WTC11 (cell line): ENCODE measurements around the gene YARS1. TPM values are rescaled to one million over a fixed set of nuclear protein-coding genes. Genes with fewer than 3 reads are reported as not detected.

Source experiments
- GABPB1 ChIP-seq: sonication (generic); formaldehyde crosslinking; IDR thresholded peaks from 2 replicates; pipeline ENCODE4 v1.8.1; 2023; ENCODE audit warnings: mild to moderate bottlenecking, missing genetic modification reagents
- GTF2I ChIP-seq: fragments of 250-450 bp; sonication (Bioruptor Pico); conservative IDR thresholded peaks from 2 replicates; pipeline ENCODE4 v1.4.0; 2021; ENCODE audit warnings: mild to moderate bottlenecking
- JUN ChIP-seq: sonication (generic); formaldehyde crosslinking; IDR thresholded peaks from 2 replicates; pipeline ENCODE4 v1.8.0; 2023; ENCODE audit warnings: mild to moderate bottlenecking, missing genetic modification reagents
- NR2C2 ChIP-seq: sonication (generic); formaldehyde crosslinking; IDR thresholded peaks from 2 replicates; pipeline ENCODE4 v1.8.0; 2022; ENCODE audit warnings: mild to moderate bottlenecking, missing genetic modification reagents
- PRRX2 ChIP-seq: fragments of 250-450 bp; sonication (Bioruptor Pico); IDR thresholded peaks from 2 replicates; pipeline ENCODE4 v1.8.0; 2021; ENCODE audit warnings: mild to moderate bottlenecking
- RORB ChIP-seq: fragments of 250-450 bp; sonication (Bioruptor Pico); IDR thresholded peaks from 2 replicates; pipeline ENCODE4 v1.9.0; 2021; ENCODE audit warnings: mild to moderate bottlenecking
- SP1 ChIP-seq: sonication (generic); formaldehyde crosslinking; conservative IDR thresholded peaks from 2 replicates; pipeline ENCODE4 v1.8.1; 2022; ENCODE audit warnings: missing genetic modification reagents
- TEAD4 ChIP-seq: sonication (generic); formaldehyde crosslinking; IDR thresholded peaks from 2 replicates; pipeline ENCODE4 v1.8.0; 2022; ENCODE audit warnings: mild to moderate bottlenecking, missing genetic modification reagents
- ZNF232 ChIP-seq: sonication (generic); formaldehyde crosslinking; IDR thresholded peaks from 2 replicates; pipeline ENCODE4 v1.8.0; 2022; ENCODE audit warnings: mild to moderate bottlenecking, missing genetic modification reagents
- ZNF317 ChIP-seq: sonication (generic); formaldehyde crosslinking; IDR thresholded peaks from 2 replicates; pipeline ENCODE4 v1.8.1; 2023; ENCODE audit warnings: low read depth, mild to moderate bottlenecking, moderate library complexity, missing genetic modification reagents, borderline replicate concordance
- ZNF396 ChIP-seq: fragments of 250-450 bp; sonication (Bioruptor Pico); IDR thresholded peaks from 2 replicates; pipeline ENCODE4 v1.8.0; 2021; ENCODE audit warnings: mild to moderate bottlenecking, moderate library complexity, borderline replicate concordance
- ZNF423 ChIP-seq: fragments of 250-450 bp; sonication (Bioruptor Pico); IDR thresholded peaks from 2 replicates; pipeline ENCODE4 v2.1.2; 2022; ENCODE audit warnings: mild to moderate bottlenecking, moderate library complexity
- ZNF671 ChIP-seq: fragments of 250-450 bp; sonication (Bioruptor Pico); IDR thresholded peaks from 2 replicates; pipeline ENCODE4 v1.8.0; 2021; ENCODE audit warnings: mild to moderate bottlenecking
- total RNA-seq: library from RNA; stranded (reverse); gene quantifications from 3 replicates; pipeline ENCODE4 v1.2.3, GENCODE V29; 2021
- TF ChIP-seq, protein P1 (sequence below): sonication (generic); formaldehyde crosslinking; IDR thresholded peaks from 2 replicates; pipeline ENCODE4 v1.8.0; 2022; ENCODE audit warnings: missing genetic modification reagents
- TF ChIP-seq, protein P2 (sequence below): fragments of 250-450 bp; sonication (Bioruptor Pico); IDR thresholded peaks from 2 replicates; pipeline ENCODE4 v1.9.0; 2021; ENCODE audit warnings: mild to moderate bottlenecking
- TF ChIP-seq, protein P3 (sequence below): sonication (generic); formaldehyde crosslinking; IDR thresholded peaks from 2 replicates; pipeline ENCODE4 v1.8.1; 2023; ENCODE audit warnings: mild to moderate bottlenecking, missing genetic modification reagents, moderate library complexity
- TF ChIP-seq, protein P4 (sequence below): sonication (generic); formaldehyde crosslinking; IDR thresholded peaks from 2 replicates; pipeline ENCODE4 v1.8.0; 2023; ENCODE audit warnings: missing genetic modification reagents
- TF ChIP-seq, protein P5 (sequence below): sonication (generic); formaldehyde crosslinking; IDR thresholded peaks from 2 replicates; pipeline ENCODE4 v1.8.1; 2022; ENCODE audit warnings: missing genetic modification reagents, borderline replicate concordance
- TF ChIP-seq, protein P6 (sequence below): sonication (generic); formaldehyde crosslinking; IDR thresholded peaks from 2 replicates; pipeline ENCODE4 v1.8.1; 2023; ENCODE audit warnings: mild to moderate bottlenecking, missing genetic modification reagents
- TF ChIP-seq, protein P7 (sequence below): fragments of 200-600 bp; IDR thresholded peaks from 2 replicates; pipeline ENCODE4 v1.8.0; 2022; ENCODE audit warnings: antibody characterized with exemption
- TF ChIP-seq, protein P8 (sequence below): sonication (generic); formaldehyde crosslinking; IDR thresholded peaks from 2 replicates; pipeline ENCODE4 v1.8.1; 2023; ENCODE audit warnings: mild to moderate bottlenecking, missing genetic modification reagents, moderate library complexity
- TF ChIP-seq, protein P9 (sequence below): sonication (generic); formaldehyde crosslinking; IDR thresholded peaks from 2 replicates; pipeline ENCODE4 v1.8.1; 2022; ENCODE audit warnings: mild to moderate bottlenecking, moderate library complexity, missing genetic modification reagents
- TF ChIP-seq, protein P10 (sequence below): fragments of 250-450 bp; sonication (Bioruptor Pico); IDR thresholded peaks from 2 replicates; pipeline ENCODE4 v1.9.0; 2021; ENCODE audit warnings: moderate library complexity, mild to moderate bottlenecking, inconsistent platforms, borderline replicate concordance

Gene YARS1
- total RNA-seq, 1 experiment from 2014 or later, result 197 TPM

DNA sequence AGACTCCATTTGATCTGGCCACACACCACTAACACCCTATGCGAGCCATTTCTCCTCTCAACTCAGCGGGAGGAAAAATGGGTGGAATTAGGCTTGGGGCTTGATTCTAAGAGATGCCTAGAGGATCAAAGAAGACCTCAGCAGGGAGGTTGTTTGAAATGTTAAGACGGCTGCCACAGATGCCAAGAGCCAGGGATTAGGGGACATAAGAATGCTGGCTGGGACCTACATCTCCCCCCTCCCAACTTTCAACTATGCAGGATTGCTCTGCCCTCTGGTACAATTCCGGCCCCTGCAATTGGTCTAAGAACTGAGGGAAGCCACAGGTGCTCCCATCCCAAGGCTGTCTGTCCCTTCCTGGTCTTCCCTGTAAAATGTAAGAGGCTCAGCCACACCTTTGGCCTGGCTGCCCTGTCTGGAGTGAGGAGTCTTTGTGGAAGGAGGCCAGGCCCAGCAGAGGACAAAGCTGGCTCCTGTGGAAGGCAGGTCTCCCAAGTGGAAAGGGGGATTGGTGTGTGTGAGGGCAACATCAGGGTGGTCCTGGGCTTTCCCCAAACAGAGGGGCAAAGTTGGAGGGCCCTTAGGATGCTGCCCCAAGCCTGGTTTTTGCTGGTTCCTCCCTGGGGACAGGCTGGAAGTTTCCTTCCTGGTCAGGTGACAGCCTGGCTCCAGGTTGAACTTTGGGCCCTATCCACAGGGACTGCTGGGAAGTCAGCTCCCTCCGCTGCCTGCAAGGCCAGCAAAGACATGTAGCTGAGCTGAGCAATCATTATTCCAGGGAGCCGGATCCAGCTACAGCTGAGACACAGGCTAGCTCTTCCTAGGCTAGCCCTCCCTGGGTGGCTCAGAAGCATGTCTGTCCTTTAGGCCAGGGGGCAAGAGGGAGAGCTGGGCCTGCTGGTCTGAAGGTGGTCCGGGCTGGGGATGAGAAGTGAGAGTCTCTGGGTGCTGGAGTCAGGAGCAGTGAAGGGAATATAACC lies 80.1 kb downstream of the YARS1 start (continued):
- TF ChIP-seq, protein P1, sequence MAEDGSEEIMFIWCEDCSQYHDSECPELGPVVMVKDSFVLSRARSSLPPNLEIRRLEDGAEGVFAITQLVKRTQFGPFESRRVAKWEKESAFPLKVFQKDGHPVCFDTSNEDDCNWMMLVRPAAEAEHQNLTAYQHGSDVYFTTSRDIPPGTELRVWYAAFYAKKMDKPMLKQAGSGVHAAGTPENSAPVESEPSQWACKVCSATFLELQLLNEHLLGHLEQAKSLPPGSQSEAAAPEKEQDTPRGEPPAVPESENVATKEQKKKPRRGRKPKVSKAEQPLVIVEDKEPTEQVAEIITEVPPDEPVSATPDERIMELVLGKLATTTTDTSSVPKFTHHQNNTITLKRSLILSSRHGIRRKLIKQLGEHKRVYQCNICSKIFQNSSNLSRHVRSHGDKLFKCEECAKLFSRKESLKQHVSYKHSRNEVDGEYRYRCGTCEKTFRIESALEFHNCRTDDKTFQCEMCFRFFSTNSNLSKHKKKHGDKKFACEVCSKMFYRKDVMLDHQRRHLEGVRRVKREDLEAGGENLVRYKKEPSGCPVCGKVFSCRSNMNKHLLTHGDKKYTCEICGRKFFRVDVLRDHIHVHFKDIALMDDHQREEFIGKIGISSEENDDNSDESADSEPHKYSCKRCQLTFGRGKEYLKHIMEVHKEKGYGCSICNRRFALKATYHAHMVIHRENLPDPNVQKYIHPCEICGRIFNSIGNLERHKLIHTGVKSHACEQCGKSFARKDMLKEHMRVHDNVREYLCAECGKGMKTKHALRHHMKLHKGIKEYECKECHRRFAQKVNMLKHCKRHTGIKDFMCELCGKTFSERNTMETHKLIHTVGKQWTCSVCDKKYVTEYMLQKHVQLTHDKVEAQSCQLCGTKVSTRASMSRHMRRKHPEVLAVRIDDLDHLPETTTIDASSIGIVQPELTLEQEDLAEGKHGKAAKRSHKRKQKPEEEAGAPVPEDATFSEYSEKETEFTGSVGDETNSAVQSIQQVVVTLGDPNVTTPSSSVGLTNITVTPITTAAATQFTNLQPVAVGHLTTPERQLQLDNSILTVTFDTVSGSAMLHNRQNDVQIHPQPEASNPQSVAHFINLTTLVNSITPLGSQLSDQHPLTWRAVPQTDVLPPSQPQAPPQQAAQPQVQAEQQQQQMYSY, result peak; percentile 57
- TF ChIP-seq, protein P2, sequence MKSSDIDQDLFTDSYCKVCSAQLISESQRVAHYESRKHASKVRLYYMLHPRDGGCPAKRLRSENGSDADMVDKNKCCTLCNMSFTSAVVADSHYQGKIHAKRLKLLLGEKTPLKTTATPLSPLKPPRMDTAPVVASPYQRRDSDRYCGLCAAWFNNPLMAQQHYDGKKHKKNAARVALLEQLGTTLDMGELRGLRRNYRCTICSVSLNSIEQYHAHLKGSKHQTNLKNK, result no peak
- TF ChIP-seq ZNF396 (CRISPR knock-in tag) (no peak), ZNF317 (CRISPR knock-in tag) (no peak), ZNF423 (CRISPR knock-in tag) (peak; percentile 40; the same call in 1 of the 2 replicates), PRRX2 (CRISPR knock-in tag) (no peak), TEAD4 (no peak), RORB (CRISPR knock-in tag) (no peak), JUN (no peak), ZNF232 (CRISPR knock-in tag) (no peak), GABPB1 (no peak), SP1 (CRISPR knock-in tag) (0 out of 2 replicates have a peak, but pooled peaks have one; percentile 25), NR2C2 (CRISPR knock-in tag) (no peak), GTF2I (no peak), ZNF671 (CRISPR knock-in tag) (no peak)
- TF ChIP-seq, protein P3, sequence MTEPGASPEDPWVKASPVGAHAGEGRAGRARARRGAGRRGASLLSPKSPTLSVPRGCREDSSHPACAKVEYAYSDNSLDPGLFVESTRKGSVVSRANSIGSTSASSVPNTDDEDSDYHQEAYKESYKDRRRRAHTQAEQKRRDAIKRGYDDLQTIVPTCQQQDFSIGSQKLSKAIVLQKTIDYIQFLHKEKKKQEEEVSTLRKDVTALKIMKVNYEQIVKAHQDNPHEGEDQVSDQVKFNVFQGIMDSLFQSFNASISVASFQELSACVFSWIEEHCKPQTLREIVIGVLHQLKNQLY, result no peak
- TF ChIP-seq, protein P4, sequence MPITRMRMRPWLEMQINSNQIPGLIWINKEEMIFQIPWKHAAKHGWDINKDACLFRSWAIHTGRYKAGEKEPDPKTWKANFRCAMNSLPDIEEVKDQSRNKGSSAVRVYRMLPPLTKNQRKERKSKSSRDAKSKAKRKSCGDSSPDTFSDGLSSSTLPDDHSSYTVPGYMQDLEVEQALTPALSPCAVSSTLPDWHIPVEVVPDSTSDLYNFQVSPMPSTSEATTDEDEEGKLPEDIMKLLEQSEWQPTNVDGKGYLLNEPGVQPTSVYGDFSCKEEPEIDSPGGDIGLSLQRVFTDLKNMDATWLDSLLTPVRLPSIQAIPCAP, result no peak
- TF ChIP-seq, protein P5, sequence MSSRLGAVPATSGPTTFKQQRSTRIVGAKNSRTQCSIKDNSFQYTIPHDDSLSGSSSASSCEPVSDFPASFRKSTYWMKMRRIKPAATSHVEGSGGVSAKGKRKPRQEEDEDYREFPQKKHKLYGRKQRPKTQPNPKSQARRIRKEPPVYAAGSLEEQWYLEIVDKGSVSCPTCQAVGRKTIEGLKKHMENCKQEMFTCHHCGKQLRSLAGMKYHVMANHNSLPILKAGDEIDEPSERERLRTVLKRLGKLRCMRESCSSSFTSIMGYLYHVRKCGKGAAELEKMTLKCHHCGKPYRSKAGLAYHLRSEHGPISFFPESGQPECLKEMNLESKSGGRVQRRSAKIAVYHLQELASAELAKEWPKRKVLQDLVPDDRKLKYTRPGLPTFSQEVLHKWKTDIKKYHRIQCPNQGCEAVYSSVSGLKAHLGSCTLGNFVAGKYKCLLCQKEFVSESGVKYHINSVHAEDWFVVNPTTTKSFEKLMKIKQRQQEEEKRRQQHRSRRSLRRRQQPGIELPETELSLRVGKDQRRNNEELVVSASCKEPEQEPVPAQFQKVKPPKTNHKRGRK (CRISPR knock-in tag), result no peak
- TF ChIP-seq, protein P6, sequence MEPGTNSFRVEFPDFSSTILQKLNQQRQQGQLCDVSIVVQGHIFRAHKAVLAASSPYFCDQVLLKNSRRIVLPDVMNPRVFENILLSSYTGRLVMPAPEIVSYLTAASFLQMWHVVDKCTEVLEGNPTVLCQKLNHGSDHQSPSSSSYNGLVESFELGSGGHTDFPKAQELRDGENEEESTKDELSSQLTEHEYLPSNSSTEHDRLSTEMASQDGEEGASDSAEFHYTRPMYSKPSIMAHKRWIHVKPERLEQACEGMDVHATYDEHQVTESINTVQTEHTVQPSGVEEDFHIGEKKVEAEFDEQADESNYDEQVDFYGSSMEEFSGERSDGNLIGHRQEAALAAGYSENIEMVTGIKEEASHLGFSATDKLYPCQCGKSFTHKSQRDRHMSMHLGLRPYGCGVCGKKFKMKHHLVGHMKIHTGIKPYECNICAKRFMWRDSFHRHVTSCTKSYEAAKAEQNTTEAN, result no peak
- TF ChIP-seq, protein P7, sequence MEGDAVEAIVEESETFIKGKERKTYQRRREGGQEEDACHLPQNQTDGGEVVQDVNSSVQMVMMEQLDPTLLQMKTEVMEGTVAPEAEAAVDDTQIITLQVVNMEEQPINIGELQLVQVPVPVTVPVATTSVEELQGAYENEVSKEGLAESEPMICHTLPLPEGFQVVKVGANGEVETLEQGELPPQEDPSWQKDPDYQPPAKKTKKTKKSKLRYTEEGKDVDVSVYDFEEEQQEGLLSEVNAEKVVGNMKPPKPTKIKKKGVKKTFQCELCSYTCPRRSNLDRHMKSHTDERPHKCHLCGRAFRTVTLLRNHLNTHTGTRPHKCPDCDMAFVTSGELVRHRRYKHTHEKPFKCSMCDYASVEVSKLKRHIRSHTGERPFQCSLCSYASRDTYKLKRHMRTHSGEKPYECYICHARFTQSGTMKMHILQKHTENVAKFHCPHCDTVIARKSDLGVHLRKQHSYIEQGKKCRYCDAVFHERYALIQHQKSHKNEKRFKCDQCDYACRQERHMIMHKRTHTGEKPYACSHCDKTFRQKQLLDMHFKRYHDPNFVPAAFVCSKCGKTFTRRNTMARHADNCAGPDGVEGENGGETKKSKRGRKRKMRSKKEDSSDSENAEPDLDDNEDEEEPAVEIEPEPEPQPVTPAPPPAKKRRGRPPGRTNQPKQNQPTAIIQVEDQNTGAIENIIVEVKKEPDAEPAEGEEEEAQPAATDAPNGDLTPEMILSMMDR, result no peak
- TF ChIP-seq, protein P8, sequence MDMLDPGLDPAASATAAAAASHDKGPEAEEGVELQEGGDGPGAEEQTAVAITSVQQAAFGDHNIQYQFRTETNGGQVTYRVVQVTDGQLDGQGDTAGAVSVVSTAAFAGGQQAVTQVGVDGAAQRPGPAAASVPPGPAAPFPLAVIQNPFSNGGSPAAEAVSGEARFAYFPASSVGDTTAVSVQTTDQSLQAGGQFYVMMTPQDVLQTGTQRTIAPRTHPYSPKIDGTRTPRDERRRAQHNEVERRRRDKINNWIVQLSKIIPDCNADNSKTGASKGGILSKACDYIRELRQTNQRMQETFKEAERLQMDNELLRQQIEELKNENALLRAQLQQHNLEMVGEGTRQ, result peak; percentile 71
- TF ChIP-seq, protein P9, sequence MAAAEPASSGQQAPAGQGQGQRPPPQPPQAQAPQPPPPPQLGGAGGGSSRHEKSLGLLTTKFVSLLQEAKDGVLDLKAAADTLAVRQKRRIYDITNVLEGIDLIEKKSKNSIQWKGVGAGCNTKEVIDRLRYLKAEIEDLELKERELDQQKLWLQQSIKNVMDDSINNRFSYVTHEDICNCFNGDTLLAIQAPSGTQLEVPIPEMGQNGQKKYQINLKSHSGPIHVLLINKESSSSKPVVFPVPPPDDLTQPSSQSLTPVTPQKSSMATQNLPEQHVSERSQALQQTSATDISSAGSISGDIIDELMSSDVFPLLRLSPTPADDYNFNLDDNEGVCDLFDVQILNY (CRISPR knock-in tag), result no peak
- TF ChIP-seq, protein P10, sequence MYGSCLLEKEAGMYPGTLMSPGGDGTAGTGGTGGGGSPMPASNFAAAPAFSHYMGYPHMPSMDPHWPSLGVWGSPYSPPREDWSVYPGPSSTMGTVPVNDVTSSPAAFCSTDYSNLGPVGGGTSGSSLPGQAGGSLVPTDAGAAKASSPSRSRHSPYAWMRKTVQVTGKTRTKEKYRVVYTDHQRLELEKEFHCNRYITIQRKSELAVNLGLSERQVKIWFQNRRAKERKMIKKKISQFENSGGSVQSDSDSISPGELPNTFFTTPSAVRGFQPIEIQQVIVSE, result no peak
